ENCODE results near the gene MRPL22. TPM values are rescaled to one million over a fixed set of nuclear protein-coding genes. Genes with fewer than 3 reads are reported as not detected.

Gene MRPL22
- total and polyA plus RNA-seq, 12 donors: 12.6 to 129 (median 56.9) TPM

GRCh38 chr5:154948313-154948712, 7.4 kb downstream of the MRPL22 start:
- Histone ChIP-seq H3K36me3 (replicated peaks in 1 of 2) (no peaks in the 10 kb centered on the region), H3K27ac (no peak overlapping the region), H3K4me1 (replicated peaks in 1 of 2) (peaks cover 0 to 16% of the 10 kb centered on the region in 2 donors), H3K27me3 (no peaks in the 10 kb centered on the region), H3K9me3 (replicated peaks in 1 of 3) (no peaks in the 10 kb centered on the region), H3K4me3 (no peak overlapping the region)
- DNase-seq: no peak
- intact Hi-C loops (cut with DNase I): loop anchor here in 1 of 2 donors (10.0 kb wide), 1 partner anchor 196 kb away; no protein-coding TSS in a partner anchor
- WGBS, 4 donors: 96 to 97% (median 97%) methylated on average over 4 of the region's 4 CpGs
- no peak for TF ChIP-seq POLR2A (IDR thresholded peaks at IDR 0.05)
- TF ChIP-seq, protein P1, sequence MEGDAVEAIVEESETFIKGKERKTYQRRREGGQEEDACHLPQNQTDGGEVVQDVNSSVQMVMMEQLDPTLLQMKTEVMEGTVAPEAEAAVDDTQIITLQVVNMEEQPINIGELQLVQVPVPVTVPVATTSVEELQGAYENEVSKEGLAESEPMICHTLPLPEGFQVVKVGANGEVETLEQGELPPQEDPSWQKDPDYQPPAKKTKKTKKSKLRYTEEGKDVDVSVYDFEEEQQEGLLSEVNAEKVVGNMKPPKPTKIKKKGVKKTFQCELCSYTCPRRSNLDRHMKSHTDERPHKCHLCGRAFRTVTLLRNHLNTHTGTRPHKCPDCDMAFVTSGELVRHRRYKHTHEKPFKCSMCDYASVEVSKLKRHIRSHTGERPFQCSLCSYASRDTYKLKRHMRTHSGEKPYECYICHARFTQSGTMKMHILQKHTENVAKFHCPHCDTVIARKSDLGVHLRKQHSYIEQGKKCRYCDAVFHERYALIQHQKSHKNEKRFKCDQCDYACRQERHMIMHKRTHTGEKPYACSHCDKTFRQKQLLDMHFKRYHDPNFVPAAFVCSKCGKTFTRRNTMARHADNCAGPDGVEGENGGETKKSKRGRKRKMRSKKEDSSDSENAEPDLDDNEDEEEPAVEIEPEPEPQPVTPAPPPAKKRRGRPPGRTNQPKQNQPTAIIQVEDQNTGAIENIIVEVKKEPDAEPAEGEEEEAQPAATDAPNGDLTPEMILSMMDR (IDR thresholded peaks at IDR 0.05): no peak

- Histone ChIP-seq H3K27me3 (no peaks in the 10 kb centered on the region), H3K9me3 (replicated peaks in 1 of 3) (no peaks in the 10 kb centered on the region), H3K36me3 (replicated peaks in 1 of 2) (no peaks in the 10 kb centered on the region), H3K4me1 (replicated peaks in 1 of 2) (peaks cover 0 to 16% of the 10 kb centered on the region in 2 donors), H3K4me3 (no peak overlapping the region), H3K27ac (no peak overlapping the region)
- 77 to 85% (median 79%) methylated on average over 2 of the region's 2 CpGs for WGBS, 4 donors
- TF ChIP-seq, protein P1 (IDR thresholded peaks at IDR 0.05): no peak
- TF ChIP-seq POLR2A (IDR thresholded peaks at IDR 0.05): no peak
- no peak for DNase-seq
- intact Hi-C loops (cut with DNase I): loop anchor here in 1 of 2 donors (10.0 kb wide), 1 partner anchor 195 kb away; no protein-coding TSS in a partner anchor
These were observed 8.9 kb downstream of the MRPL22 start for GRCh38 chr5:154949781-154950180.

DNA sequence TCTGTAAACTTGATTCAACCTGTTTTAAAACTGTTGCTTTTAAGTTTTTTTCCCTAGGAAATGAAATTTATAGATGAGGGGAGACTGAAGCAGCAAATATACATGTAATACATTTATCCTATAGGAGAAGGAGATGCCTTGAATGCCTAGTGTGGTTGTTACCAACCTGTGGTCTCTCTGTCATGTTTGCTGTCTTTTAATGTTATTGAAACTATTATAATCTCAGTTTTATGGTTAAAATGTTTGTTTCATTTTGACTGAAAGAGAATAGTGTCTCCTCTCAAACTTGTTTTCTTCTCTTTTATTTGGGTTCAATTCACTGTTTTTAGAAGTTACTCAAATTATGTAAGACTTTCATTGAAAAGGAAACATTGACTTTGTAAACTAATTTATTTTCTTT, 15.8 kb downstream of the MRPL22 start:
- H3K36me3 ChIP-seq (replicated peaks in 1 of 2): peaks cover 0 to 33% of the 10 kb centered on the region in 2 donors
- intact Hi-C loops (cut with DNase I): no loop called here
- TF ChIP-seq, protein P1 (IDR thresholded peaks at IDR 0.05): no peak
- no peak for TF ChIP-seq POLR2A (IDR thresholded peaks at IDR 0.05)
- no peaks in the 10 kb centered on the region for H3K9me3 ChIP-seq (replicated peaks in 1 of 3)
- no peaks in the 10 kb centered on the region for H3K4me1 ChIP-seq (replicated peaks in 1 of 2)
- H3K27me3 ChIP-seq: no peaks in the 10 kb centered on the region
- DNase-seq: no peak
- H3K4me3 ChIP-seq: no peak overlapping the region
- no peak overlapping the region for H3K27ac ChIP-seq

- H3K27me3 ChIP-seq: no peaks in the 10 kb centered on the region
- no peaks in the 10 kb centered on the region for H3K4me1 ChIP-seq (replicated peaks in 1 of 2)
- DNase-seq: no peak
- H3K4me3 ChIP-seq: no peak overlapping the region
- H3K27ac ChIP-seq: no peak overlapping the region
- intact Hi-C loops (cut with DNase I): no loop called here
- H3K36me3 ChIP-seq (replicated peaks in 1 of 2): peaks cover 0 to 35% of the 10 kb centered on the region in 2 donors
- H3K9me3 ChIP-seq (replicated peaks in 1 of 3): no peaks in the 10 kb centered on the region
- no peak for TF ChIP-seq POLR2A (IDR thresholded peaks at IDR 0.05)
- TF ChIP-seq, protein P1 (IDR thresholded peaks at IDR 0.05): no peak
- 90 to 95% (median 93%) methylated on average over 1 of the region's 1 CpG for WGBS, 4 donors
These were observed 21.6 kb downstream of the MRPL22 start for GRCh38 chr5:154962494-154962893.

Measured in adrenal gland (tissue), 12 donors.